SK-N-SH (cell line): ENCODE results near the gene C20orf144. TPM values are rescaled to one million over a fixed set of nuclear protein-coding genes. Genes with fewer than 3 reads are reported as not detected.

ENCODE experiments used
- CTCF ChIA-PET: fragments of 300-600, 350-600 bp; formaldehyde crosslinking; extraction: SDS; loops from one replicate; lab custom pipeline; 2021; lab: Yijun Ruan, JAX
- POLR2A ChIA-PET: fragments of 350-600 bp; sonication (Branson Sonifier 250); formaldehyde crosslinking; extraction: SDS; loops from one replicate; lab custom pipeline; 2020; ENCODE audit warnings: antibody characterized with exemption, inconsistent platforms; lab: Yijun Ruan, JAX
- DNase-seq: peaks from one replicate; pipeline ENCODE4 v3.0.0; 2012
- H2AFZ ChIP-seq: fragments of 200-600 bp; sonication (generic); 2 replicates; pipeline ENCODE4 v1.8.1; 2016; ENCODE audit warnings: antibody characterized with exemption, mild to moderate bottlenecking, low read depth
- H3F3A ChIP-seq: fragments of 200-600 bp; sonication (generic); replicated peaks from 2 replicates; pipeline ENCODE3; 2016; ENCODE audit warnings: antibody characterized with exemption, mild to moderate bottlenecking; ENCODE audit not compliant: insufficient read depth
- H3K27ac ChIP-seq, 2 experiments: fragments of 200-500 bp in 1 of 2; fragments of 200-600 bp in 1 of 2; sonication (Bioruptor generic) in 1 of 2; sonication (generic), shearing (Covaris generic) in 1 of 2; 2 replicates each; pipeline versions ENCODE4 v1.5.1 to v1.6.1; 2014 to 2016; ENCODE audit warnings: low read depth in 2 of 2, inconsistent platforms in 1 of 2, low read length in 1 of 2, mild to moderate bottlenecking in 1 of 2, mixed read lengths in 1 of 2
- H3K27me3 ChIP-seq: fragments of 200-600 bp; sonication (generic), shearing (Covaris generic); 2 replicates; pipeline ENCODE4 v1.6.1; 2016; ENCODE audit warnings: mixed run types; ENCODE audit not compliant: insufficient read depth
- H3K36me3 ChIP-seq, 2 experiments: fragments of 200-500 bp in 1 of 2; fragments of 200-600 bp in 1 of 2; sonication (Bioruptor generic) in 1 of 2; sonication (generic) in 1 of 2; replicated peaks in 1 of 2; 2 replicates each; pipeline versions ENCODE3 to v1.5.1; 2014 to 2016; ENCODE audit warnings: low read length in 1 of 2, mild to moderate bottlenecking in 1 of 2; ENCODE audit not compliant: insufficient read depth in 2 of 2, control insufficient read depth in 1 of 2
- H3K4me1 ChIP-seq, 2 experiments: fragments of 200-500 bp in 1 of 2; fragments of 200-600 bp in 1 of 2; sonication (Bioruptor generic) in 1 of 2; sonication (generic), shearing (Covaris generic) in 1 of 2; 2 replicates each; pipeline versions ENCODE4 v1.5.1 to v1.6.1; 2014 to 2016; ENCODE audit warnings: low read depth in 1 of 2, low read length in 1 of 2, mixed run types in 1 of 2; ENCODE audit not compliant: insufficient read depth in 2 of 2, control insufficient read depth in 1 of 2
- H3K4me2 ChIP-seq: fragments of 200-600 bp; sonication (generic), shearing (Covaris generic); 2 replicates; pipeline ENCODE4 v1.6.1; 2017; ENCODE audit warnings: mixed run types
- H3K4me3 ChIP-seq, 2 experiments: fragments of 200-500 bp in 1 of 2; fragments of 200-600 bp in 1 of 2; sonication (Bioruptor generic) in 1 of 2; sonication (generic), shearing (Covaris generic) in 1 of 2; 2 replicates each; pipeline versions ENCODE4 v1.5.1 to v1.8.1; 2014 to 2016; ENCODE audit warnings: low read depth in 2 of 2, inconsistent platforms in 1 of 2, low read length in 1 of 2, mild to moderate bottlenecking in 1 of 2, mixed read lengths in 1 of 2, moderate library complexity in 1 of 2
- H3K79me2 ChIP-seq: fragments of 200-600 bp; sonication (generic); 2 replicates; pipeline ENCODE4 v1.8.1; 2017; ENCODE audit warnings: mild to moderate bottlenecking; ENCODE audit not compliant: insufficient read depth
- H3K9ac ChIP-seq: fragments of 200-600 bp; sonication (generic); 2 replicates; pipeline ENCODE4 v1.6.1; 2017; ENCODE audit warnings: mixed run types
- H3K9me2 ChIP-seq: fragments of 200-600 bp; sonication (generic); 2 replicates; pipeline ENCODE4 v1.6.1; 2017; ENCODE audit warnings: mixed run types
- H3K9me3 ChIP-seq: fragments of 200-600 bp; sonication (generic); 2 replicates; pipeline ENCODE4 v1.6.1; 2017; ENCODE audit warnings: mixed run types, mild to moderate bottlenecking, moderate library complexity
- H4K20me1 ChIP-seq: fragments of 200-600 bp; sonication (generic); 2 replicates; pipeline ENCODE4 v1.6.1; 2017; ENCODE audit warnings: mild to moderate bottlenecking, mixed run types; ENCODE audit not compliant: insufficient read depth
- CTCF ChIP-seq: fragments of 200-600 bp; sonication (generic); IDR thresholded peaks from 2 replicates; pipeline ENCODE4 v1.6.1; 2017; ENCODE audit warnings: antibody characterized with exemption, mild to moderate bottlenecking, moderate library complexity
- ELF1 ChIP-seq: IDR thresholded peaks from 2 replicates; pipeline ENCODE4 v1.4.0; 2012
- EP300 ChIP-seq, 2 experiments: IDR thresholded peaks; 2 replicates each; pipeline versions ENCODE4 v1.4.0 to v1.6.1; 2012; ENCODE audit warnings: borderline replicate concordance in 1 of 2, low read depth in 1 of 2, low read length in 1 of 2
- FOXJ3 ChIP-seq: sonication (generic); formaldehyde crosslinking; IDR thresholded peaks from 2 replicates; pipeline ENCODE4 v1.5.1; 2020; ENCODE audit warnings: mild to moderate bottlenecking, missing genetic modification reagents
- GATA2 ChIP-seq: sonication (generic); formaldehyde crosslinking; IDR thresholded peaks from 2 replicates; pipeline ENCODE4 v1.5.0; 2020; ENCODE audit warnings: mild to moderate bottlenecking, missing genetic modification reagents
- MAX ChIP-seq: IDR thresholded peaks from 2 replicates; pipeline ENCODE4 v1.4.0; 2012; ENCODE audit warnings: low read depth
- NFIC ChIP-seq: IDR thresholded peaks from 2 replicates; pipeline ENCODE4 v1.4.0; 2012; ENCODE audit warnings: borderline replicate concordance
- POLR2AphosphoS5 ChIP-seq: IDR thresholded peaks from 2 replicates; pipeline ENCODE4 v1.6.1; 2012; ENCODE audit warnings: low read depth, low read length
- RAD21 ChIP-seq: IDR thresholded peaks from 2 replicates; pipeline ENCODE4 v1.6.1; 2012; ENCODE audit warnings: mild to moderate bottlenecking, low read length
- RCOR1 ChIP-seq: fragments of 150-350 bp; IDR thresholded peaks from 2 replicates; pipeline ENCODE4 v1.6.1; 2017; ENCODE audit warnings: antibody characterized with exemption, low read length
- REST ChIP-seq: IDR thresholded peaks from 2 replicates; pipeline ENCODE4 v1.6.1; 2012; ENCODE audit warnings: mild to moderate bottlenecking, low read depth, low read length, moderate library complexity
- SIN3A ChIP-seq: IDR thresholded peaks from 2 replicates; pipeline ENCODE4 v1.6.1; 2012; ENCODE audit warnings: low read depth, mild to moderate bottlenecking, low read length, moderate library complexity, borderline replicate concordance
- TEAD4 ChIP-seq: IDR thresholded peaks from 2 replicates; pipeline ENCODE4 v1.4.0; 2012; ENCODE audit warnings: mild to moderate bottlenecking, borderline replicate concordance; ENCODE audit not compliant: insufficient read depth
- USF1 ChIP-seq: IDR thresholded peaks from 2 replicates; pipeline ENCODE4 v1.4.0; 2012; ENCODE audit warnings: low read depth, borderline replicate concordance
- ZBTB33 ChIP-seq: IDR thresholded peaks from 2 replicates; pipeline ENCODE4 v1.4.0; 2012; ENCODE audit warnings: low read depth, borderline replicate concordance
- WGBS: methylation state at CpG from one replicate; pipeline ENCODE4 v1.1.6; 2017; ENCODE audit warnings: low lambda C conversion rate; 5-methylcytosine and 5-hydroxymethylcytosine counted together
- polyA plus RNA-seq, 3 experiments: library from polyadenylated mRNA; depleted of rRNA; stranded (reverse); fragments of >200 nt; gene quantifications; 2 replicates each; pipeline ENCODE4 v1.2.3, GENCODE V29; 2012

The C20orf144 gene
- polyA plus RNA-seq, 1 of the 3 experiments (the other 2 are of a cell fraction): 0.12 TPM

GRCh38 chr20:33627577-33628216 lies 34.4 kb upstream of the C20orf144 start (continued):
- no peak for TF ChIP-seq ZBTB33
- TF ChIP-seq RCOR1: no peak

GRCh38 chr20:33629533-33629932 lies 32.6 kb upstream of the C20orf144 start:
- Histone ChIP-seq H3K4me2 (no peak overlapping the region), H2AFZ (no peak overlapping the region), H3K4me1 (no peaks in the 10 kb centered on the region), H4K20me1 (no peaks in the 10 kb centered on the region), H3K9me3 (no peaks in the 10 kb centered on the region), H3K36me3 (peaks cover 29 to 42% of the 10 kb centered on the region in 2 experiments), H3K4me3 (no peak overlapping the region), H3K79me2 (no peaks in the 10 kb centered on the region), H3K27ac (no peak overlapping the region), H3K9ac (no peak overlapping the region), H3K27me3 (no peaks in the 10 kb centered on the region), H3F3A (peaks cover 1% of the 10 kb centered on the region), H3K9me2 (no peaks in the 10 kb centered on the region)
- POLR2A ChIA-PET: no interaction called here
- 91% methylated on average over 10 of the region's 10 CpGs for WGBS
- no peak for DNase-seq
- CTCF ChIA-PET: no interaction called here
- TF ChIP-seq CTCF (no peak), FOXJ3 (no peak), MAX (no peak), RAD21 (no peak), USF1 (no peak), EP300 (IDR thresholded peaks at IDR 0.05; ENCODE audit: borderline replicate concordance in 1 of 2, low read depth in 1 of 2, low read length in 1 of 2) (no peak), POLR2AphosphoS5 (no peak), NFIC (no peak), REST (no peak), SIN3A (no peak), ELF1 (no peak), TEAD4 (no peak), GATA2 (CRISPR knock-in tag) (no peak)
